Gastroesophageal sphincter (tissue), 4 donors: ENCODE results near the gene CGREF1. TPM values are rescaled to one million over a fixed set of nuclear protein-coding genes. Genes with fewer than 3 reads are reported as not detected.
"Not testable (repeated sequence)": the region's sequence is repeated elsewhere in the genome, so short reads cannot be mapped to it uniquely, and the experiment has no call there.

Experiments
- ATAC-seq: fragments of 150-250 bp; one replicate; pipeline ENCODE4 v1.9.1; 2016; ENCODE audit warnings: mild to moderate bottlenecking, moderate library complexity
- H3K27ac ChIP-seq, 4 donors: fragments of 200-600 bp; sonication (generic) in 3 of 4; 1 replicate in 3 of 4; 2 replicates in 1 of 4; pipeline ENCODE4 v1.5.1; 2016 to 2019
- H3K27me3 ChIP-seq: fragments of 200-600 bp; sonication (generic); one replicate; pipeline ENCODE4 v1.5.1; 2019
- H3K36me3 ChIP-seq, 2 donors: fragments of 200-600 bp; sonication (generic); one replicate each; pipeline ENCODE4 v1.5.1; 2019; ENCODE audit warnings: control low read depth in 1 of 2
- H3K4me1 ChIP-seq, 3 donors: fragments of 200-600 bp; sonication (generic); 1 replicate in 2 of 3; 2 replicates in 1 of 3; pipeline ENCODE4 v1.5.1; 2016 to 2019; ENCODE audit warnings: control low read depth in 2 of 3
- H3K4me3 ChIP-seq, 2 donors: fragments of 200-600 bp; sonication (generic); one replicate each; pipeline ENCODE4 v1.5.1; 2019; ENCODE audit warnings: mild to moderate bottlenecking in 1 of 2, moderate library complexity in 1 of 2
- H3K9me3 ChIP-seq, 3 donors: fragments of 200-600 bp; sonication (generic); one replicate each; pipeline ENCODE4 v1.5.1; 2017 to 2019; ENCODE audit warnings: control low read depth in 2 of 3
- EP300 ChIP-seq: sonication (generic); formaldehyde crosslinking; IDR thresholded peaks from one replicate; pipeline ENCODE4 v1.6.1; 2017; ENCODE audit warnings: antibody characterized with exemption, mild to moderate bottlenecking
- POLR2A ChIP-seq, 2 donors: fragments of 450-650 bp; IDR thresholded peaks; one replicate each; pipeline ENCODE4 v1.6.1; 2017; ENCODE audit warnings: antibody characterized with exemption in 2 of 2, mild to moderate bottlenecking in 2 of 2, moderate library complexity in 1 of 2
- POLR2AphosphoS5 ChIP-seq: sonication (generic); formaldehyde crosslinking; IDR thresholded peaks from one replicate; pipeline ENCODE4 v1.6.1; 2017; ENCODE audit warnings: antibody characterized with exemption
- WGBS, 2 donors: methylation state at CpG; one replicate each; pipeline ENCODE4 v1.1.5; 2018; ENCODE audit warnings: low coverage in 1 of 2; 5-methylcytosine and 5-hydroxymethylcytosine counted together
- total RNA-seq, 4 donors: library from RNA; depleted of rRNA; stranded (reverse); fragments of >200 nt; gene quantifications; one replicate each; pipeline ENCODE4 v1.1.0, GENCODE V29; 2016
- TF ChIP-seq, protein P1 (sequence below), 4 experiments: fragments of 200-600 bp in 2 of 4; fragments of 450-650 bp in 2 of 4; sonication (generic) in 1 of 4; IDR thresholded peaks; one replicate each; pipeline ENCODE4 v1.5.1; 2017 to 2019; ENCODE audit warnings: antibody characterized with exemption in 4 of 4, mild to moderate bottlenecking in 2 of 4, moderate library complexity in 2 of 4

CGREF1 gene
- total RNA-seq, 4 donors from 2014 or later = 1.0 TPM; not detected in 3

DNA sequence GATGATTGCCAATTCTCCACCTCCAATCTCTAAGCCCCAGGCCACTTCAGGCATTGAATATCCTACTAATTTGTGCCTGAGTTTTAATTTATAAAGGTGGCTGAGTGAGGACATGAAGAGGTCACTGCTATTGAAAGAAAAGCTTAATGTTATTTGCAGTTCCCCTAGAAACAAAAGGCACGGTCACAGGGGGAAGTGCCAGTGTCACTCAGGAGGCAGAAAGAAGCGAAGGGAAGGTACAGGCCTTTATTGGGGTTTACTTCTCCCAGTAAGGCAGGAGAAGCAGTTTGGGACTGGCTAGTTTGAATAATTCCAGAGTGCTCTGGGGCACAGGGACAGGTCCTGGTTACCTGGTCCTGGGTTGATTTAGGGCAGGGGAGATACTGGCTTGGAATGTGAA, 3.0 kb upstream of the CGREF1 start:
- no peak for TF ChIP-seq POLR2AphosphoS5
- TF ChIP-seq, protein P1, sequence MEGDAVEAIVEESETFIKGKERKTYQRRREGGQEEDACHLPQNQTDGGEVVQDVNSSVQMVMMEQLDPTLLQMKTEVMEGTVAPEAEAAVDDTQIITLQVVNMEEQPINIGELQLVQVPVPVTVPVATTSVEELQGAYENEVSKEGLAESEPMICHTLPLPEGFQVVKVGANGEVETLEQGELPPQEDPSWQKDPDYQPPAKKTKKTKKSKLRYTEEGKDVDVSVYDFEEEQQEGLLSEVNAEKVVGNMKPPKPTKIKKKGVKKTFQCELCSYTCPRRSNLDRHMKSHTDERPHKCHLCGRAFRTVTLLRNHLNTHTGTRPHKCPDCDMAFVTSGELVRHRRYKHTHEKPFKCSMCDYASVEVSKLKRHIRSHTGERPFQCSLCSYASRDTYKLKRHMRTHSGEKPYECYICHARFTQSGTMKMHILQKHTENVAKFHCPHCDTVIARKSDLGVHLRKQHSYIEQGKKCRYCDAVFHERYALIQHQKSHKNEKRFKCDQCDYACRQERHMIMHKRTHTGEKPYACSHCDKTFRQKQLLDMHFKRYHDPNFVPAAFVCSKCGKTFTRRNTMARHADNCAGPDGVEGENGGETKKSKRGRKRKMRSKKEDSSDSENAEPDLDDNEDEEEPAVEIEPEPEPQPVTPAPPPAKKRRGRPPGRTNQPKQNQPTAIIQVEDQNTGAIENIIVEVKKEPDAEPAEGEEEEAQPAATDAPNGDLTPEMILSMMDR (IDR thresholded peaks at IDR 0.05) = no peak
- TF ChIP-seq POLR2A (IDR thresholded peaks at IDR 0.05) = no peak
- TF ChIP-seq EP300 = no peak

DNA sequence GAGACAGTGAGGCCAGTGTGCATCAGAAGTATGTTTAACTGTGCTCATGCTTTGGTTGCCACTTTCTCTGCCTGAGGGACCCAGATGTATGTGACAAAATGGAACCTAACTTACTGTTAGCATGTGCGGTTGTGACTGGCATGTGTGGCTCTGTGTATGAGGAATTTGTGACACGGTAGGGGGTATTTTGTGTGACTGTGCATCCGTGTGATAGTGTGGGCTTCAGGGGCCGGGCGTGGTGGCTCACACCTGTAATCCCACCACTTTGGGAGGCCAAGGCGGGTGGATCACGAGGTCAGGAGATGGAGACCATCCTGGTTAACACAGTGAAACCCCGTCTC, 372 bp upstream of the CGREF1 start:
- not testable (repeated sequence) for H3K27ac ChIP-seq, H3K36me3 ChIP-seq, H3K9me3 ChIP-seq, ATAC-seq
- WGBS, 2 donors = 73% methylated on average over 7 of the region's 8 CpGs; no CpG with 5 or more reads in 1 of the 2 donors
- Histone ChIP-seq H3K4me3 (peak overlapping the region in 1 of 2 donors; percentile 50), H3K27me3 (peaks cover 40% of the 10 kb centered on the region), H3K4me1 (peaks cover 0 to 28% (median 5%) of the 10 kb centered on the region in 3 donors)

More for the DNA sequence above, 3.0 kb upstream of the CGREF1 start:
- no peaks in the 10 kb centered on the region for H3K9me3 ChIP-seq
- peaks cover 29% of the 10 kb centered on the region for H3K27me3 ChIP-seq
- H3K4me3 ChIP-seq = no peak overlapping the region
- no peak for ATAC-seq
- 88 to 100% methylated on average over 1 to 2 of the region's 2 CpGs for WGBS, 2 donors
- no peak overlapping the region for H3K27ac ChIP-seq
- peaks cover 0 to 28% (median 5%) of the 10 kb centered on the region in 3 donors for H3K4me1 ChIP-seq
- H3K36me3 ChIP-seq = no peaks in the 10 kb centered on the region

DNA sequence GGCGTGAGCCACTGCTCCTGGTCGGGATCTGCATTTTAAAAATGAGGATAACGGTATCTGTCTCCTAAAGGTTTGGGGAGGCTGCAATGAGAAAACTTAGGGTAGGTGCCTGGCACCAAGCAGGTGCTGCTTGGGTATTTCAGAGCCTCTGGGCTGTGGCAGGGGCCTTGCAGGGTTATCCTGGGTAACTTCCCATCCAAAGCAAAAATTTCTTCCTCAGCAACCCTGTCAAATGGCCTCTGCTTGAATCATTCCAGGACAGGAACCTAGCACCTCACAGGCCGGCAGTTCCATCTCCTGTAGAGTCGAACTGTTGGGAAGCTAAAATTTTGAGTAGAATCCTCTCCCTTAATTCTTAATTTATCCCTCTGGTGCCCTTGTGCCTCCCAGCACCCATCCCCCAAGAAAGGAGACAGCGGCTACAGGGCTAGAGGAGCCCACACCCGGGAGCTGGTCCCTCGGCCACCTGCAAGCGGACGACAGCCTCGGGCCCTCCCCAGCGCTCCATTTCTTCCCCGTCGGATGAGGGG, 868 bp downstream of the CGREF1 start:
- no peak overlapping the region for H3K27ac ChIP-seq
- TF ChIP-seq POLR2A (IDR thresholded peaks at IDR 0.05) (no peak), EP300 (no peak), POLR2AphosphoS5 (no peak)
- TF ChIP-seq, protein P1 (IDR thresholded peaks at IDR 0.05) = no peak
- H3K27me3 ChIP-seq = peaks cover 40% of the 10 kb centered on the region
- WGBS, 2 donors = 21 to 80% methylated on average over 2 to 3 of the region's 14 CpGs
- H3K4me1 ChIP-seq = peaks cover 0 to 17% (median 5%) of the 10 kb centered on the region in 3 donors
- no peaks in the 10 kb centered on the region for H3K36me3 ChIP-seq
- no peak for ATAC-seq
- peak overlapping the region in 1 of 2 donors; percentile 50 for H3K4me3 ChIP-seq
- no peaks in the 10 kb centered on the region for H3K9me3 ChIP-seq

DNA sequence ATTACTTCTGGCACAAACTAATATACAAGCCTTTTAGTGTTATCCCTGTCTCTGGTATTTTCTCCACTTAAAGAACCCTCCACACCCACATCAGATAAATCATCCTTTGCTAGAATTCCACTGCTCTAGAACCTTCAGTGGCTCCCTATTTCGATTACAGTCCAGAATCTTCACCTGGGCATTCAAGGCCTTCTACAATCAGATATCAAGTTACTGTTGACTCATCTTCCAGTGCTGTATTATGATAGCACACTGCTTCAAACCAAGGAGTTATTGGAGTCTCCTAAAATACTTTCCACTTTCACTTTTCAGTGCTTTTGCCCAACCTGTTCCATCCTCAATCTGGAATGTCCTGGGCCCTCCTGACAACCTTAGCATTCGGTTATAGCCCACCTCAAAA, 3.4 kb downstream of the CGREF1 start:
- H3K4me1 ChIP-seq = peaks cover 0 to 15% (median 5%) of the 10 kb centered on the region in 3 donors
- WGBS, 2 donors = 63 to 86% methylated on average over 2 of the region's 2 CpGs

DNA sequence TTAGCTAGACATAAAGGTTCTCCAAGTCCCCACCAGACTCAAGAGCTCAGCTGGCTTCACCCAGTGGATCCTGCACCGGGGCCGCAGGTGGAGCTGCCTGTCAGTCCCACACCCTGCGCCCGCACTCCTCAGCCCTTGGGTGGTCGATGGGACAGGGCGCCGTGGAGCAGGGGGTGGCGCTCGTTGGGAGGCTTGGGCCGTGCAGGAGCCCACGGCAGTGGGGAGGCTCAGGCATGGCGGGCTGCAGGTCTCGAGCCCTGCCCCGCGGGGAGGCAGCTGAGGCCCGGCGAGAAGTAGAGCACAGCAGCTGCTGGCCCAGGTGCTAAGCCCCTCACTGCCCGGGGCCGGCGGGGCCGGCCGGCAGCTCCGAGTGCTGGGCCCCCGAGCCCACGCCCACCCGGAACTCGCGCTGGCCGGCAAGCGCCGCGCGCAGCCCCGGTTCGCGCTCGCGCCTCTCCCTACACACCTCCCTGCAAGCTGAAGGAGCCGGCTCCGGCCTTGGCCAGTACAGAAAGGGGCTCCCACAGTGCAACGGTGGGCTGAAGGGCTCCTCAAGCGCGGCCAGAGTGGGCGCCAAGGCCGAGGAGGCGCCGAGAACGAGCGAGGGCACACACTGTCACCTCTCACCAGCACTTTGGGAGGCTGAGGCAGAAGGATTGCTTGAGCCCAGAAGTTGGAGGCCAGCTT, 7.4 kb downstream of the CGREF1 start:
- WGBS, 2 donors = no CpG with 5 or more reads among the region's 49 CpGs
- ATAC-seq = not testable (repeated sequence)

More for the DNA sequence above, 3.4 kb downstream of the CGREF1 start:
- peaks cover 40% of the 10 kb centered on the region for H3K27me3 ChIP-seq
- H3K4me3 ChIP-seq = no peak overlapping the region
- H3K9me3 ChIP-seq = no peaks in the 10 kb centered on the region
- ATAC-seq = no peak
- no peak overlapping the region for H3K27ac ChIP-seq
- H3K36me3 ChIP-seq = no peaks in the 10 kb centered on the region
- no peak for TF ChIP-seq POLR2AphosphoS5
- TF ChIP-seq, protein P1 (IDR thresholded peaks at IDR 0.05) = no peak
- TF ChIP-seq EP300 = no peak
- no peak for TF ChIP-seq POLR2A (IDR thresholded peaks at IDR 0.05)

DNA sequence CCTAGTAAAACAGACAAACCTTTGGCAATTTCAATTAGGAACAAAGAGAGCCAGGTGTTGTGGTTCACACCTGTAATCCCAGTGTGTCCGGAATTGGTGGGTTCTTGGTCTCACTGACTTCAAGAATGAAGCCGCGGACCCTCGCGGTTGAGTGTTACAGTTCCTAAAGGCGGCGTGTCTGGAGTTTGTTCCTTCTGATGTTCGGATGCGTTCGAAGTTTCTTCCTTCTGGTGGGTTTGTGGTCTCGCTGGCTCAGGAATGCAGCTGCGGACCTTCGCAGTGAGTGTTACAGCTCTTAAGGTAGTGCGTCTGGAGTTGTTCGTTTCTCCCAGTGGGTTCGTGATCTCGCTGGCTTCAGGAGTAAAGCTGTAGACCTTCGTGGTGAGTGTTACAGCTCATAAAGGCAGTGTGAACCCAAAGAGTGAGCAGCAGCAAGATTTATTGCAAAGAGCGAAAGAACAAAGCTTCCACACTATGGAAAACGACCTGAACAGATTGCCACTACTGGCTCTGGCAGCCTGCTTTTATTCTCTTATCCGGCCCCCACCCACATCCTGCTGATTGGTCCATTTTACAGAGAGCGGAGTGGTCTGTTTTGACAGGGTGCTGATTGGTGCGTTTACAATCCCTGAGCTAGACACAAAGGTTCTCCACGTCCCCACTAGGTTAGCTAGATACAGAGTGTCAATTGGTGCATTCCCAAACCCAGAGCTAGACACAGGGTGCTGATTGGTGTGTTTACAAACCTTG, 8.2 kb downstream of the CGREF1 start:
- ATAC-seq, H3K4me1 ChIP-seq, H3K4me3 ChIP-seq, H3K36me3 ChIP-seq, H3K27ac ChIP-seq, H3K9me3 ChIP-seq: not testable (repeated sequence)
- 80 to 85% methylated on average over 7 to 12 of the region's 24 CpGs for WGBS, 2 donors
- peaks cover 25% of the 10 kb centered on the region for H3K27me3 ChIP-seq

More for the DNA sequence above, 7.4 kb downstream of the CGREF1 start:
- H3K4me1 ChIP-seq, H3K36me3 ChIP-seq, H3K9me3 ChIP-seq, H3K27ac ChIP-seq, H3K4me3 ChIP-seq: not testable (repeated sequence)
- H3K27me3 ChIP-seq = peaks cover 25% of the 10 kb centered on the region
